ENCODE measurements around the gene FABP7. TPM values are rescaled to one million over a fixed set of nuclear protein-coding genes. Genes with fewer than 3 reads are reported as not detected.

Gene FABP7
- total RNA-seq, 2 donors from 2014 or later: not detected

DNA sequence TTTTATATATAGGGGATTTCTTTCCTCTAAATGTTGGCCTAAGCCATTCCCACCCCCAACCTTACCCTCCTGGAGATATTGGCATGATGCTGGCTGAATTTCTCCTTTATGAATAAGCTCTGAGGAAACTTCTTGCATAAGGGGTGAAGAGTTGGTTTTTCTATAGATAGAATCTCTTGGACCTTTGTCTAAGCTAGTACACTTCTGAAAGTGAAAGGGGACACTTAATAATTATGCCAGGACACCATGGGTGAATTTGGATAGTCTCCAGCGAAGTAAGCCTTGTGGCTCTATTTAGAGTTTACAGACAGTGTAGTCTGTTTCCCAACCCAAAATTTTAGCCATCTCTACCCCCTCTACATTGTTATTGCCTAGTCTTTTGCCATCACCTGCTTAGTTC is 27.1 kb upstream of the FABP7 start:
- Mint-ChIP-seq H3K36me3 (peaks cover 0 to 6% of the 10 kb centered on the region in 2 donors), H3K27ac (no peak overlapping the region), H3K9me3 (peaks cover 8 to 21% of the 10 kb centered on the region in 2 donors)
- DNase-seq (ENCODE audit: low spot score in 2 of 2): no peak
- ATAC-seq: no peak

- no peak for ATAC-seq
- H3K27ac Mint-ChIP-seq: no peak overlapping the region
- DNase-seq (ENCODE audit: low spot score in 2 of 2): no peak
- peaks cover 8 to 16% of the 10 kb centered on the region in 2 donors for H3K9me3 Mint-ChIP-seq
- H3K36me3 Mint-ChIP-seq: peaks cover 0 to 3% of the 10 kb centered on the region in 2 donors
These were observed 26.4 kb upstream of the FABP7 start for GRCh38 chr6:122753000-122753687.

DNA sequence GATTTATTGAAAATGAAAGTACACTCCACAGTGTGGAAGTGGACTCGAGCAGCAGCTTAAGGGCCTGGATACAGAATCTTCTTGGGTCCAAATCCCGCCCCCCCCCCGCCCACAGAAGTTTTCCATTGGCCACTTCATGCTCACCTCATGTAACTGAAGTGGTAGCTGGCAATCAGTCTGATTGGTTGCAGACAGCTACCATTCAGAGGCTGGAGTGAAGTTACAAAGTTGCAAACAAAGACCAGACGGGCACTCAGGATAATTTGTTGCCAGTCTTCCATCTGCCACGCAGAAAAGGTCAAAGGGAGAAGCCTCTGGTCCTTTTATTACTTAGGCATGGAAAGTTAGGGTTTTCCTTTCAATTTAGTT is 25.8 kb upstream of the FABP7 start:
- H3K36me3 Mint-ChIP-seq: no peaks in the 10 kb centered on the region

DNA sequence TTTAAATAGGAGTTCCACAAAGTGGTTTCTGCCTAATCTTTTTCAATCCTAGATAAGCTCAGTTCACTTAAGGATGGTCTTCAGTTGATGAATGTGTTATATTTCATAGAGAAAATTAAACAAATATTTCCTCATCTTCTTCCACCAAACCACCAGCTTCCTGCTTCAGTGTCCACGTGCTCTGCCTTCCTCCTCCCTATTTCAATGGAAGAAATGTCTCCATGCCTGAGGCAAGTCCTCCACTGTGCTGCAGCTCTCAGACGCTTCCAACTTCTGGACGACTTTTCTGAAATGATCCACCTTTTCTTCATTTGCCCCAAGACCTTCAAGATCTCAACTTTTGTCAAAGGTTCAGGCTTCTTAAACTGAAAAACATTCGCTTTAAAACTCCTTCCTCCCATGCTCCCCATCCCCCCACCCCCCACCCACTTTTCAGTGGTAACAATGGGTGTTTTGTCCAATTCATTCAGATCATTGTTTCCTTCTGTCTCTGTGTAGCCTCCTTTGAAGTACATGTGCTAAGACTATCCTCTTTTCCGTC is 25.3 kb upstream of the FABP7 start:
- ATAC-seq: no peak
- peaks cover 8 to 15% of the 10 kb centered on the region in 2 donors for H3K9me3 Mint-ChIP-seq
- DNase-seq (ENCODE audit: low spot score in 2 of 2): no peak
- no peak overlapping the region for H3K27ac Mint-ChIP-seq
- no peaks in the 10 kb centered on the region for H3K36me3 Mint-ChIP-seq

More for the DNA sequence above, 25.8 kb upstream of the FABP7 start:
- DNase-seq (ENCODE audit: low spot score in 2 of 2) (no peak), ATAC-seq (no peak)
- no peak overlapping the region for H3K27ac Mint-ChIP-seq
- H3K9me3 Mint-ChIP-seq: peaks cover 8 to 15% of the 10 kb centered on the region in 2 donors

GRCh38 chr6:122755901-122756300 is 23.6 kb upstream of the FABP7 start:
- Mint-ChIP-seq H3K9me3 (peaks cover 8 to 15% of the 10 kb centered on the region in 2 donors), H3K27ac (no peak overlapping the region), H3K36me3 (no peaks in the 10 kb centered on the region)
- no peak for DNase-seq (ENCODE audit: low spot score in 2 of 2)
- no peak for ATAC-seq

GRCh38 chr6:122758927-122759334 is 20.6 kb upstream of the FABP7 start:
- Mint-ChIP-seq H3K9me3 (peaks cover 5 to 15% of the 10 kb centered on the region in 2 donors), H3K36me3 (no peaks in the 10 kb centered on the region), H3K27ac (no peak overlapping the region)
- no peak for DNase-seq (ENCODE audit: low spot score in 2 of 2)
- peak; percentile 49 to 87 for ATAC-seq

DNA sequence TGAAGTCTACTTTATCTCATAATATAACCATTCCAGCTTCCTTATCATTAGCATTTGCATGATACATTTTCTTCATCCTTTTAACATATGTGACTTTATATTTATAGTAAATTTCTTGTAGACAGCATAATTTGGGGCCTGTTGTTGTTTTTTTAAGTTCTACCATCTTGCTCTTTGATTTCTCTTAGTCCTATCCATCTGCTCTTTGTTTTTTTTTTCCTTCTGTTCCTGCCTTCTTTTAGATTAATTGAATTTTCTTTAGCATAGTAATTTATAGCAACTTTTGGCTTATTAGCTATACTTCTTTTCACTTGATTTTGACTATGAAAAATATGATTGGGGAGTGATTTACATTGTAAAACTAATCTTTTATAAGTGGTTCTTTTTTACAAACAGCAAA is 19.2 kb upstream of the FABP7 start:
- peaks cover 5 to 6% of the 10 kb centered on the region in 2 donors for H3K9me3 Mint-ChIP-seq
- ATAC-seq (no peak), DNase-seq (ENCODE audit: low spot score in 2 of 2) (no peak)
- H3K27ac Mint-ChIP-seq: no peak overlapping the region
- no peaks in the 10 kb centered on the region for H3K36me3 Mint-ChIP-seq

DNA sequence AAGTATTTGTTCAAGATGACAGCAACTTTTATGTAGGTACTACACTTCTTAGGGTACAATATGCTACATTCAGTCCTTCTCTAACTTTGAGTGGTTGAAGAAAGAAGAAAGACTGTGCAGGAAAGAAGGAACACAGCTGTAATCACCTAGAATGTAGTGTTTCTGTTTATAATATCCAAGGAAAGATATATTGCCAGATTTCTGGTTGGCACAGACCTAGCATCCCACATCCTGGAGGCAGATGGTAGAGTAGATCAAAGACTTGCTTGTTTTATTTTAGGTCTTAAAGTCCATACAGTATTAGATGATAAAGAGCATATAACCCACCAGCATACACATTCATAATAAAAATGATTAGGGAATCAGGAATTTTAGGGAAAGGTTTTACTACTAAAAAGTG is 13.3 kb upstream of the FABP7 start:
- no peak for ATAC-seq
- Mint-ChIP-seq H3K27ac (no peak overlapping the region), H3K36me3 (no peaks in the 10 kb centered on the region), H3K9me3 (no peaks in the 10 kb centered on the region)
- DNase-seq (ENCODE audit: low spot score in 2 of 2): no peak

DNA sequence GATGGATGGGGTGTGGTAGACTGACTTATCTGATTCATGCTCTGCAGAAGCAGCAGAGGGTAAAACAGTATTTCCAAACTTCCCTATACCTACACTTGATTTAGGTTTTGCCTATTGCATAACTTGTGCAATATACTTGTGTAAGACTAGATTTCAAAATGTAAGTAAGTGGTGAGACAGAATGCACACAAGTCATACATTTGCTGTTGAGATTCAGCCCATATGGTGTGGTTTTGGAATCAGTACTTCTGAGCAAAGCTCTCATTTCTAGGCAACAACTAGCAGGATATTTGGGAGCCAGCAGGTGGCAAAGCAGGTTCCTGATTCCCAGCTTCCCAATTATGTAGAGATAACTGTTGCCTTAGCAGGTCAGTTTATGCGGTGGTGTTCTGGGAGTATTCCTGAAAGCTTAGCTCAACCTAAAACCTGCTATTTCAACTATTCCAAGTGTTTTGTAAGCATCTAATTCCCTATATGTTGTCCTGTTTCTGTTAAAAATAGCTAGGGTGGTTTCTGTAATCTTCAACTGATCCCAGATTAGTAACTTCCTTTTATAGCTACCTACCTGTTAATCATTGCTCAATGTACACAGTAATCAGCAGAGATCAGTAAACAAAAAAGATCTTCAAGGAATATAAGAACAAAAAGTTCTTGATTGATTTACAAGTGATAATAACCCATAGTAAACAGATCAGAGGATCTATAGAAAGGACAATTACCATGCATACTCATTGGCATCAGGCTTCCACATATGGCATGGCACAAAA is 8.5 kb upstream of the FABP7 start:
- ATAC-seq: no peak
- no peak for DNase-seq (ENCODE audit: low spot score in 2 of 2)
- H3K36me3 Mint-ChIP-seq: peaks cover 0 to 7% of the 10 kb centered on the region in 2 donors
- no peak overlapping the region for H3K27ac Mint-ChIP-seq
- H3K9me3 Mint-ChIP-seq: peaks cover 4 to 5% of the 10 kb centered on the region in 2 donors

DNA sequence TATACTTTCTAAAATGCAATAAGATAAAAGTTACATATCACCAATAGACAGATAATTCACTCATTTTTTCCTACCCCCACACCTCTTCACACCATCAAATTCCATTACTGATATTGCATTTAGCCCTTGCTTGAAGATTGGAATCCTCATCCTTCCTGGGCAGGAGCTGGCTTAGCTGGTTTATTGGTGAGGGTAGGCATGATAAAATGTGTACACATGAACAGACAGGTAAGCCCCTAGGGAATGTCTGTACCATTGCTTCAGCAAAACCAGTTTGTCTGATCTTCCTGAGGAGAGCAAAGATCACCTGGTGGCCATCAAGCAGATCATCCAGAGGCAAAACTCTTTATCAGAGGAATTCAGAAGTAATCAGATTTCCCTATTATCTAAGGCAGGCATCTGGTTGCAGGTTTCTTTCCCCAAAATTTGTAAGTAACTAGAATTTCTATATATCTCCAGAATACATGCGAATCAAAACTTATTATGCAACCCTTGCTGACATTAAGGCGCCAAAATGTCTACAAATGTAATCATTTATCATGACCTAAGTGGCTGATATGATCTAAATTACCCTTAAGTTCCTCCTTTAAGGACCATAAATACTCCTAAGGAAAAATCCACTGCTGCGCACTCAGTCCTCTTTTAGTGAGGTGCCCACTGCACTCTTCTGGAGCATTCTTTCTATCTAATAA is 6.6 kb upstream of the FABP7 start:
- Mint-ChIP-seq H3K36me3 (peaks cover 0 to 7% of the 10 kb centered on the region in 2 donors), H3K27ac (no peak overlapping the region), H3K9me3 (peaks cover 4 to 5% of the 10 kb centered on the region in 2 donors)
- DNase-seq (ENCODE audit: low spot score in 2 of 2) (no peak), ATAC-seq (no peak)

GRCh38 chr6:122775975-122776374 is 3.5 kb upstream of the FABP7 start:
- Mint-ChIP-seq H3K9me3 (peaks cover 4 to 5% of the 10 kb centered on the region in 2 donors), H3K27ac (no peak overlapping the region), H3K36me3 (peaks cover 0 to 7% of the 10 kb centered on the region in 2 donors)
- ATAC-seq (no peak), DNase-seq (ENCODE audit: low spot score in 2 of 2) (no peak)

- H3K9me3 Mint-ChIP-seq: peaks cover 4 to 5% of the 10 kb centered on the region in 2 donors
- DNase-seq (ENCODE audit: low spot score in 2 of 2) (no peak), ATAC-seq (no peak)
- no peak overlapping the region for H3K27ac Mint-ChIP-seq
- H3K36me3 Mint-ChIP-seq: peaks cover 0 to 7% of the 10 kb centered on the region in 2 donors
These were observed 1.2 kb upstream of the FABP7 start for GRCh38 chr6:122778302-122778701.

GRCh38 chr6:122778985-122779661 is 393 bp upstream of the FABP7 start:
- H3K27ac Mint-ChIP-seq: no peak overlapping the region

GRCh38 chr6:122780114-122780513 is 598 bp downstream of the FABP7 start:
- Mint-ChIP-seq H3K9me3 (peaks cover 4 to 5% of the 10 kb centered on the region in 2 donors), H3K36me3 (peaks cover 0 to 7% of the 10 kb centered on the region in 2 donors), H3K27ac (no peak overlapping the region)
- DNase-seq (ENCODE audit: low spot score in 2 of 2) (no peak), ATAC-seq (no peak)

More at GRCh38 chr6:122778985-122779661, 393 bp upstream of the FABP7 start:
- DNase-seq (ENCODE audit: low spot score in 2 of 2) (no peak), ATAC-seq (no peak)
- peaks cover 4 to 5% of the 10 kb centered on the region in 2 donors for H3K9me3 Mint-ChIP-seq
- peaks cover 0 to 7% of the 10 kb centered on the region in 2 donors for H3K36me3 Mint-ChIP-seq

DNA sequence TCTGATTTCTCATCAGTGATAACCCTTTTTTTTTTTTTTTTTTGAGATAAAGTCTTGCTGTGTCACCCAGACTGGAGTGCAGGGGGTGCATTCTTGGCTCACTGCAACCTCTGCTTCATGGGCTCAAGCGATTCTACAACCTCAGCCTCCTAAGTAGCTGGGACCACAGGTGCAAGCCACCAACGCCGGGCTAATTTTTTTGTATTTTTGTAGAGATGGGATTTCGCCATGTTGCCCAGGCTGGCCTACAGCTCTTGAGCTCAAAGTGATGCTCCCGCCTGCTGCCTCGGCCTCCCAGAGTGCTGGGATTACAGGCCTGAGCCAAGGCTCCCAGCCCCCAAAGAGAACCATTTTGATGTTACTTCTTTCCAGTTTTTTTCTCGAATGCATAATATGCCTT is 2.2 kb downstream of the FABP7 start:
- no peaks in the 10 kb centered on the region for H3K9me3 Mint-ChIP-seq
- H3K27ac Mint-ChIP-seq: no peak overlapping the region
- ATAC-seq (no peak), DNase-seq (ENCODE audit: low spot score in 2 of 2) (no peak)
- no peaks in the 10 kb centered on the region for H3K36me3 Mint-ChIP-seq

GRCh38 chr6:122783401-122783800 is 3.9 kb downstream of the FABP7 start:
- Mint-ChIP-seq H3K27ac (no peak overlapping the region), H3K9me3 (no peaks in the 10 kb centered on the region), H3K36me3 (no peaks in the 10 kb centered on the region)
- ATAC-seq (no peak), DNase-seq (ENCODE audit: low spot score in 2 of 2) (no peak)
